Esophagus muscularis mucosa (tissue), 3 donors: ENCODE measurements around the gene HSPB8.

Experiments
- CTCF ChIP-seq, 3 experiments: fragments of 200-600 bp in 2 of 3; fragments of 450-650 bp in 1 of 3; sonication (generic) in 2 of 3; IDR thresholded peaks; one replicate each; pipeline ENCODE4 v1.5.1; 2017 to 2019; ENCODE audit warnings: antibody characterized with exemption in 3 of 3, mild to moderate bottlenecking in 2 of 3, moderate library complexity in 1 of 3
- POLR2AphosphoS5 ChIP-seq, 2 donors: sonication (generic); formaldehyde crosslinking; IDR thresholded peaks; one replicate each; pipeline ENCODE4 v1.6.1; 2017; ENCODE audit warnings: antibody characterized with exemption in 2 of 2

- TF ChIP-seq CTCF (IDR thresholded peaks at IDR 0.05), result no peak
- no peak for TF ChIP-seq POLR2AphosphoS5 (IDR thresholded peaks at IDR 0.05)
Measured at GRCh38 chr12:119139448-119139847, 39.3 kb upstream of the HSPB8 start.
